GM21786 (cell line): Measurements from ENCODE around the gene EIF3L.

Source experiments
- ATAC-seq: cut with Tn5 transposase; IDR thresholded peaks from one replicate; pipeline ENCODE4 v1.9.1; 2021; ENCODE audit not compliant: unreplicated experiment

EIF3L gene

GRCh38 chr22:37850801-37851200, 1.6 kb downstream of the EIF3L start:
- no peak for ATAC-seq

- ATAC-seq, result no peak
These were observed 3.2 kb downstream of the EIF3L start for GRCh38 chr22:37852418-37852817.

GRCh38 chr22:37854946-37855345, 5.7 kb downstream of the EIF3L start:
- ATAC-seq, result no peak

- no peak for ATAC-seq
These were observed 6.2 kb downstream of the EIF3L start for GRCh38 chr22:37855462-37855861.

- ATAC-seq, result no peak
These were observed 11.7 kb downstream of the EIF3L start for GRCh38 chr22:37860796-37861421.

GRCh38 chr22:37862570-37863325, 13.5 kb downstream of the EIF3L start:
- no peak for ATAC-seq

GRCh38 chr22:37865510-37865909, 16.3 kb downstream of the EIF3L start:
- ATAC-seq, result no peak

GRCh38 chr22:37870273-37870672, 21.1 kb downstream of the EIF3L start:
- no peak for ATAC-seq

- ATAC-seq, result no peak
These were observed 31.6 kb downstream of the EIF3L start for GRCh38 chr22:37880668-37881440.

GRCh38 chr22:37884420-37884819, 35.2 kb downstream of the EIF3L start:
- no peak for ATAC-seq

GRCh38 chr22:37887584-37888378, 38.6 kb downstream of the EIF3L start:
- no peak for ATAC-seq

- no peak for ATAC-seq
These were observed 42.7 kb downstream of the EIF3L start for GRCh38 chr22:37891926-37892325.

GRCh38 chr22:37892566-37893335, 43.5 kb downstream of the EIF3L start:
- no peak for ATAC-seq

- ATAC-seq, result no peak
These were observed 44.4 kb downstream of the EIF3L start for GRCh38 chr22:37893583-37893983.

GRCh38 chr22:37894939-37895670, 45.9 kb downstream of the EIF3L start:
- no peak for ATAC-seq

- ATAC-seq, result peak; percentile 80
These were observed 47.0 kb downstream of the EIF3L start for GRCh38 chr22:37896181-37896592.

- no peak for ATAC-seq
These were observed 47.7 kb downstream of the EIF3L start for GRCh38 chr22:37896939-37897338.

GRCh38 chr22:37897807-37898206, 48.6 kb downstream of the EIF3L start:
- ATAC-seq, result no peak

GRCh38 chr22:37898441-37899181, 49.4 kb downstream of the EIF3L start:
- ATAC-seq, result no peak
